Measurements from ENCODE around the gene MIDN.

DNA sequence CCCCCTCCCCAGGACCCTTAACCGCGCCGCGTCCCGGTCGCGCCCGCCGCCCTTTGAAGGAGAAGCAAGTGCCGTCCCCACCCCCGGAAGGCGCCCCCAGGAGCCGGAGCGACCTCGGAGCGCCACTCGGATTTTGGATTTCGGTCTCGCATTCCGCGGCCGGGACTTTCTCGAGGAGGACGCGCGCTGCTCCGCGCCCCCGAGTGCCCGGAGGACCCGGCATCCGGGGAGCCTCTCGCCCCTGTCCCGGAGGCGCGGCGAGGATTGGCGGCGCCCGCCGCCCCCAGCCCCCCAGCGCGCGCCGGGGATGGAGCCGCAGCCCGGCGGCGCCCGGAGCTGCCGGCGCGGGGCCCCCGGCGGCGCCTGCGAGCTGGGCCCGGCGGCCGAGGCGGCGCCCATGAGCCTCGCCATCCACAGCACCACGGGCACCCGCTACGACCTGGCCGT, 1.6 kb downstream of the MIDN start:
- TF ChIP-seq, protein P1, sequence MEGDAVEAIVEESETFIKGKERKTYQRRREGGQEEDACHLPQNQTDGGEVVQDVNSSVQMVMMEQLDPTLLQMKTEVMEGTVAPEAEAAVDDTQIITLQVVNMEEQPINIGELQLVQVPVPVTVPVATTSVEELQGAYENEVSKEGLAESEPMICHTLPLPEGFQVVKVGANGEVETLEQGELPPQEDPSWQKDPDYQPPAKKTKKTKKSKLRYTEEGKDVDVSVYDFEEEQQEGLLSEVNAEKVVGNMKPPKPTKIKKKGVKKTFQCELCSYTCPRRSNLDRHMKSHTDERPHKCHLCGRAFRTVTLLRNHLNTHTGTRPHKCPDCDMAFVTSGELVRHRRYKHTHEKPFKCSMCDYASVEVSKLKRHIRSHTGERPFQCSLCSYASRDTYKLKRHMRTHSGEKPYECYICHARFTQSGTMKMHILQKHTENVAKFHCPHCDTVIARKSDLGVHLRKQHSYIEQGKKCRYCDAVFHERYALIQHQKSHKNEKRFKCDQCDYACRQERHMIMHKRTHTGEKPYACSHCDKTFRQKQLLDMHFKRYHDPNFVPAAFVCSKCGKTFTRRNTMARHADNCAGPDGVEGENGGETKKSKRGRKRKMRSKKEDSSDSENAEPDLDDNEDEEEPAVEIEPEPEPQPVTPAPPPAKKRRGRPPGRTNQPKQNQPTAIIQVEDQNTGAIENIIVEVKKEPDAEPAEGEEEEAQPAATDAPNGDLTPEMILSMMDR (IDR thresholded peaks at IDR 0.05; ENCODE audit: poor library complexity), result no peak
- TF ChIP-seq EZH2 (IDR thresholded peaks at IDR 0.05; ENCODE audit: borderline replicate concordance), result no peak

Data from hepatocyte (in vitro differentiated cells).